ENCODE results near the gene ID1. TPM values are rescaled to one million over a fixed set of nuclear protein-coding genes. Genes with fewer than 3 reads are reported as not detected.
A peak's percentile ranks its signal among the peaks of the same experiment; 100 is the strongest.

ID1 gene
- total and polyA plus RNA-seq, 2 of the 13 experiments (the other 11 are each of a cell fraction or from before 2014, with no cell fraction given) = 320 to 419 TPM

DNA sequence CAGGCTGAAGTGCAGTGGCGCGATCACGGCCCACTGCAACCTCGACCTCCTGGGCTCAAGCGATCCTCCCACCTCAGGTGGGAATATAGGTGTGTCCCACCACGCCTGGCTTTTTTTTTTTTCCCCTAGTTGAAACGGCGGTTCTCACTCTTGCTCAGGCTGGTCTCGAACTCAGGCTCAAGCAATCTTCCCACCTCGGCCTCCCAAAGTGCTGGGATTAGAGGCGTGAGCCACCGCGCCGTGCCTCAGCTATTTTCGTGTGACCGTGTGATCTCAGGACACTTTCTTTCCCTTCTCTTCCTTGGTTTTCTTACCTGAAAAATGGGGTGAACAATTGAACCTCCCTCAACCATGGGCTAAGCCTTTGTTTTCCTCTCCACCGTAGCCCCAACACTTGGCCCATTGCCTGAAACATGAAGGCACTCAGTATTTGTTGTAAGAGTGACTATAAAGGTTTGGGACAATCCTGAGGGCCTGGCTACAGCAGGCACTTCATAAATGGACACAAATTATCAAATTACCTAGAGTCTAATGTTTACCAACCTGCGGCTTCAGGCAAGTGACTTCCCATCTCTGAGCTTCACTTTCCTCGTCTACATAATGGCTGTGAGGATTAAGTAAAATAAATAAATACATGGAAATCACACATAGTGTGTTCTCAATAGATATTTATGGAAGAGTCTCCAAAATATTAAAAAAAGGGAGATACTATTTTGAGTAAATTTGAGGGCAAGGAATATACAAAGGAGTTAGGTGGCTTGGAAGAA lies 31.4 kb upstream of the ID1 start (continued):
- no peak for TF ChIP-seq GABPA (IDR thresholded peaks at IDR 0.05; ENCODE audit: low read depth, low read length)
- TF ChIP-seq GABPA (CRISPR knock-in tag; IDR thresholded peaks at IDR 0.05; ENCODE audit: low read depth) = peak; percentile 31; the same call in 1 of the 2 replicates
- TF ChIP-seq, protein P1, sequence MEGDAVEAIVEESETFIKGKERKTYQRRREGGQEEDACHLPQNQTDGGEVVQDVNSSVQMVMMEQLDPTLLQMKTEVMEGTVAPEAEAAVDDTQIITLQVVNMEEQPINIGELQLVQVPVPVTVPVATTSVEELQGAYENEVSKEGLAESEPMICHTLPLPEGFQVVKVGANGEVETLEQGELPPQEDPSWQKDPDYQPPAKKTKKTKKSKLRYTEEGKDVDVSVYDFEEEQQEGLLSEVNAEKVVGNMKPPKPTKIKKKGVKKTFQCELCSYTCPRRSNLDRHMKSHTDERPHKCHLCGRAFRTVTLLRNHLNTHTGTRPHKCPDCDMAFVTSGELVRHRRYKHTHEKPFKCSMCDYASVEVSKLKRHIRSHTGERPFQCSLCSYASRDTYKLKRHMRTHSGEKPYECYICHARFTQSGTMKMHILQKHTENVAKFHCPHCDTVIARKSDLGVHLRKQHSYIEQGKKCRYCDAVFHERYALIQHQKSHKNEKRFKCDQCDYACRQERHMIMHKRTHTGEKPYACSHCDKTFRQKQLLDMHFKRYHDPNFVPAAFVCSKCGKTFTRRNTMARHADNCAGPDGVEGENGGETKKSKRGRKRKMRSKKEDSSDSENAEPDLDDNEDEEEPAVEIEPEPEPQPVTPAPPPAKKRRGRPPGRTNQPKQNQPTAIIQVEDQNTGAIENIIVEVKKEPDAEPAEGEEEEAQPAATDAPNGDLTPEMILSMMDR (CRISPR knock-in tag; IDR thresholded peaks at IDR 0.05) = no peak
- no peak for TF ChIP-seq ZSCAN31 (CRISPR knock-in tag; IDR thresholded peaks at IDR 0.05; ENCODE audit: low read depth)
- TF ChIP-seq, protein P2, sequence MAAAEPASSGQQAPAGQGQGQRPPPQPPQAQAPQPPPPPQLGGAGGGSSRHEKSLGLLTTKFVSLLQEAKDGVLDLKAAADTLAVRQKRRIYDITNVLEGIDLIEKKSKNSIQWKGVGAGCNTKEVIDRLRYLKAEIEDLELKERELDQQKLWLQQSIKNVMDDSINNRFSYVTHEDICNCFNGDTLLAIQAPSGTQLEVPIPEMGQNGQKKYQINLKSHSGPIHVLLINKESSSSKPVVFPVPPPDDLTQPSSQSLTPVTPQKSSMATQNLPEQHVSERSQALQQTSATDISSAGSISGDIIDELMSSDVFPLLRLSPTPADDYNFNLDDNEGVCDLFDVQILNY (CRISPR knock-in tag; conservative IDR thresholded peaks at IDR 0.05) = no peak
- 0 out of 2 replicates have a peak, but pooled peaks have one; percentile 40 for TF ChIP-seq KLF13 (CRISPR knock-in tag; IDR thresholded peaks at IDR 0.05)
- no peak for TF ChIP-seq JUN (CRISPR knock-in tag; IDR thresholded peaks at IDR 0.05)
- TF ChIP-seq RAD21 (CRISPR knock-in tag; IDR thresholded peaks at IDR 0.05) = 0 out of 2 replicates have a peak, but pooled peaks have one; percentile 12
- TF ChIP-seq, protein P3, sequence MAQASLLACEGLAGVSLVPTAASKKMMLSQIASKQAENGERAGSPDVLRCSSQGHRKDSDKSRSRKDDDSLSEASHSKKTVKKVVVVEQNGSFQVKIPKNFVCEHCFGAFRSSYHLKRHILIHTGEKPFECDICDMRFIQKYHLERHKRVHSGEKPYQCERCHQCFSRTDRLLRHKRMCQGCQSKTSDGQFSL (CRISPR knock-in tag; IDR thresholded peaks at IDR 0.05) = no peak
- no peak for TF ChIP-seq ESRRA (CRISPR knock-in tag; IDR thresholded peaks at IDR 0.05; ENCODE audit: low read depth)
- TF ChIP-seq ZFP36L2 (CRISPR knock-in tag; IDR thresholded peaks at IDR 0.05) = 0 out of 2 replicates have a peak, but pooled peaks have one; percentile 7
- TF ChIP-seq, protein P4, sequence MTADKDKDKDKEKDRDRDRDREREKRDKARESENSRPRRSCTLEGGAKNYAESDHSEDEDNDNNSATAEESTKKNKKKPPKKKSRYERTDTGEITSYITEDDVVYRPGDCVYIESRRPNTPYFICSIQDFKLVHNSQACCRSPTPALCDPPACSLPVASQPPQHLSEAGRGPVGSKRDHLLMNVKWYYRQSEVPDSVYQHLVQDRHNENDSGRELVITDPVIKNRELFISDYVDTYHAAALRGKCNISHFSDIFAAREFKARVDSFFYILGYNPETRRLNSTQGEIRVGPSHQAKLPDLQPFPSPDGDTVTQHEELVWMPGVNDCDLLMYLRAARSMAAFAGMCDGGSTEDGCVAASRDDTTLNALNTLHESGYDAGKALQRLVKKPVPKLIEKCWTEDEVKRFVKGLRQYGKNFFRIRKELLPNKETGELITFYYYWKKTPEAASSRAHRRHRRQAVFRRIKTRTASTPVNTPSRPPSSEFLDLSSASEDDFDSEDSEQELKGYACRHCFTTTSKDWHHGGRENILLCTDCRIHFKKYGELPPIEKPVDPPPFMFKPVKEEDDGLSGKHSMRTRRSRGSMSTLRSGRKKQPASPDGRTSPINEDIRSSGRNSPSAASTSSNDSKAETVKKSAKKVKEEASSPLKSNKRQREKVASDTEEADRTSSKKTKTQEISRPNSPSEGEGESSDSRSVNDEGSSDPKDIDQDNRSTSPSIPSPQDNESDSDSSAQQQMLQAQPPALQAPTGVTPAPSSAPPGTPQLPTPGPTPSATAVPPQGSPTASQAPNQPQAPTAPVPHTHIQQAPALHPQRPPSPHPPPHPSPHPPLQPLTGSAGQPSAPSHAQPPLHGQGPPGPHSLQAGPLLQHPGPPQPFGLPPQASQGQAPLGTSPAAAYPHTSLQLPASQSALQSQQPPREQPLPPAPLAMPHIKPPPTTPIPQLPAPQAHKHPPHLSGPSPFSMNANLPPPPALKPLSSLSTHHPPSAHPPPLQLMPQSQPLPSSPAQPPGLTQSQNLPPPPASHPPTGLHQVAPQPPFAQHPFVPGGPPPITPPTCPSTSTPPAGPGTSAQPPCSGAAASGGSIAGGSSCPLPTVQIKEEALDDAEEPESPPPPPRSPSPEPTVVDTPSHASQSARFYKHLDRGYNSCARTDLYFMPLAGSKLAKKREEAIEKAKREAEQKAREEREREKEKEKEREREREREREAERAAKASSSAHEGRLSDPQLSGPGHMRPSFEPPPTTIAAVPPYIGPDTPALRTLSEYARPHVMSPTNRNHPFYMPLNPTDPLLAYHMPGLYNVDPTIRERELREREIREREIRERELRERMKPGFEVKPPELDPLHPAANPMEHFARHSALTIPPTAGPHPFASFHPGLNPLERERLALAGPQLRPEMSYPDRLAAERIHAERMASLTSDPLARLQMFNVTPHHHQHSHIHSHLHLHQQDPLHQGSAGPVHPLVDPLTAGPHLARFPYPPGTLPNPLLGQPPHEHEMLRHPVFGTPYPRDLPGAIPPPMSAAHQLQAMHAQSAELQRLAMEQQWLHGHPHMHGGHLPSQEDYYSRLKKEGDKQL (CRISPR knock-in tag; IDR thresholded peaks at IDR 0.05; ENCODE audit: low read depth) = 0 out of 2 replicates have a peak, but pooled peaks have one; percentile 9
- TF ChIP-seq, protein P5, sequence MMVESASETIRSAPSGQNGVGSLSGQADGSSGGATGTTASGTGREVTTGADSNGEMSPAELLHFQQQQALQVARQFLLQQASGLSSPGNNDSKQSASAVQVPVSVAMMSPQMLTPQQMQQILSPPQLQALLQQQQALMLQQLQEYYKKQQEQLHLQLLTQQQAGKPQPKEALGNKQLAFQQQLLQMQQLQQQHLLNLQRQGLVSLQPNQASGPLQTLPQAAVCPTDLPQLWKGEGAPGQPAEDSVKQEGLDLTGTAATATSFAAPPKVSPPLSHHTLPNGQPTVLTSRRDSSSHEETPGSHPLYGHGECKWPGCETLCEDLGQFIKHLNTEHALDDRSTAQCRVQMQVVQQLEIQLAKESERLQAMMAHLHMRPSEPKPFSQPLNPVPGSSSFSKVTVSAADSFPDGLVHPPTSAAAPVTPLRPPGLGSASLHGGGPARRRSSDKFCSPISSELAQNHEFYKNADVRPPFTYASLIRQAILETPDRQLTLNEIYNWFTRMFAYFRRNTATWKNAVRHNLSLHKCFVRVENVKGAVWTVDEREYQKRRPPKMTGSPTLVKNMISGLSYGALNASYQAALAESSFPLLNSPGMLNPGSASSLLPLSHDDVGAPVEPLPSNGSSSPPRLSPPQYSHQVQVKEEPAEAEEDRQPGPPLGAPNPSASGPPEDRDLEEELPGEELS (CRISPR knock-in tag; IDR thresholded peaks at IDR 0.05) = no peak
- TF ChIP-seq, protein P6, sequence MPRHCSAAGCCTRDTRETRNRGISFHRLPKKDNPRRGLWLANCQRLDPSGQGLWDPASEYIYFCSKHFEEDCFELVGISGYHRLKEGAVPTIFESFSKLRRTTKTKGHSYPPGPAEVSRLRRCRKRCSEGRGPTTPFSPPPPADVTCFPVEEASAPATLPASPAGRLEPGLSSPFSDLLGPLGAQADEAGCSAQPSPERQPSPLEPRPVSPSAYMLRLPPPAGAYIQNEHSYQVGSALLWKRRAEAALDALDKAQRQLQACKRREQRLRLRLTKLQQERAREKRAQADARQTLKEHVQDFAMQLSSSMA (CRISPR knock-in tag; IDR thresholded peaks at IDR 0.05) = peak; percentile 38; the same call in 1 of the 2 replicates
- no peak for TF ChIP-seq MTF1 (CRISPR knock-in tag; IDR thresholded peaks at IDR 0.05)

All from HepG2 (cell line).